Caki2 (cell line): ENCODE results near the gene EPC2. TPM values are rescaled to one million over a fixed set of nuclear protein-coding genes. Genes with fewer than 3 reads are reported as not detected.
"Not testable (repeated sequence)": the region's sequence is repeated elsewhere in the genome, so short reads cannot be mapped to it uniquely, and the experiment has no call there.

Source experiments
- DNase-seq: peaks from one replicate; pipeline ENCODE4 v3.0.0-alpha.2; 2015; ENCODE audit warnings: low read depth
- in situ Hi-C: cut with HindIII; loops from 2 replicates; pipeline ENCODE4 v1.10.0; 2016; ENCODE audit warnings: low sequenced_read_pairs, low pct_unique_long_range_greater_than_20kb, mixed read lengths
- total RNA-seq: library from RNA; depleted of rRNA; stranded (reverse); fragments of >200 nt; shearing (Covaris generic); gene quantifications from 2 replicates; pipeline ENCODE4 v1.2.3, GENCODE V29; 2014; ENCODE audit warnings: low replicate concordance

Gene EPC2
- total RNA-seq, 1 experiment from 2014 or later, result 6.6 TPM

GRCh38 chr2:148634749-148635148 is 9.8 kb upstream of the EPC2 start:
- DNase-seq, result no peak
- in situ Hi-C loops, result no loop called here

GRCh38 chr2:148638543-148638942 is 6.0 kb upstream of the EPC2 start:
- in situ Hi-C loops, result no loop called here

GRCh38 chr2:148640767-148641166 is 3.8 kb upstream of the EPC2 start:
- DNase-seq, result no peak
- in situ Hi-C loops, result no loop called here

More at GRCh38 chr2:148638543-148638942, 6.0 kb upstream of the EPC2 start:
- DNase-seq, result no peak

GRCh38 chr2:148642112-148642744 is 2.3 kb upstream of the EPC2 start:
- DNase-seq, result no peak
- in situ Hi-C loops, result no loop called here

GRCh38 chr2:148642891-148643416 is 1.6 kb upstream of the EPC2 start:
- in situ Hi-C loops, result no loop called here
- no peak for DNase-seq

- in situ Hi-C loops, result no loop called here
- DNase-seq, result no peak
Measured at GRCh38 chr2:148643421-148643820, 1.1 kb upstream of the EPC2 start.

GRCh38 chr2:148644883-148645538 is 460 bp downstream of the EPC2 start:
- DNase-seq, result peak; percentile 92
- in situ Hi-C loops, result no loop called here

GRCh38 chr2:148645539-148646230 is 1.1 kb downstream of the EPC2 start:
- peak; percentile 86 for DNase-seq

GRCh38 chr2:148646231-148646559 is 1.6 kb downstream of the EPC2 start:
- no peak for DNase-seq
- in situ Hi-C loops, result no loop called here

More at GRCh38 chr2:148645539-148646230, 1.1 kb downstream of the EPC2 start:
- in situ Hi-C loops, result no loop called here

GRCh38 chr2:148647711-148648110 is 3.2 kb downstream of the EPC2 start:
- in situ Hi-C loops, result not testable (repeated sequence)

GRCh38 chr2:148649936-148650335 is 5.4 kb downstream of the EPC2 start:
- no peak for DNase-seq
- in situ Hi-C loops, result no loop called here

More at GRCh38 chr2:148647711-148648110, 3.2 kb downstream of the EPC2 start:
- not testable (repeated sequence) for DNase-seq

- DNase-seq, result no peak
- in situ Hi-C loops, result no loop called here
Measured at GRCh38 chr2:148650881-148651280, 6.3 kb downstream of the EPC2 start.

- no peak for DNase-seq
- in situ Hi-C loops, result no loop called here
Measured at GRCh38 chr2:148651972-148652371, 7.4 kb downstream of the EPC2 start.

GRCh38 chr2:148653437-148653836 is 8.9 kb downstream of the EPC2 start:
- in situ Hi-C loops, result no loop called here
- DNase-seq, result no peak

- in situ Hi-C loops, result no loop called here
- no peak for DNase-seq
Measured at GRCh38 chr2:148654435-148654834, 9.9 kb downstream of the EPC2 start.

GRCh38 chr2:148656516-148656915 is 12.0 kb downstream of the EPC2 start:
- DNase-seq, result no peak
- in situ Hi-C loops, result no loop called here

GRCh38 chr2:148658807-148659722 is 14.5 kb downstream of the EPC2 start:
- peak; percentile 21 for DNase-seq
- in situ Hi-C loops, result no loop called here

GRCh38 chr2:148660999-148661398 is 16.4 kb downstream of the EPC2 start:
- in situ Hi-C loops, result no loop called here
- no peak for DNase-seq
